Measurements from ENCODE around the gene ID4. TPM values are rescaled to one million over a fixed set of nuclear protein-coding genes. Genes with fewer than 3 reads are reported as not detected.

Gene ID4
- total RNA-seq, 2 donors from 2014 or later, result 63.6 to 69.1 TPM

DNA sequence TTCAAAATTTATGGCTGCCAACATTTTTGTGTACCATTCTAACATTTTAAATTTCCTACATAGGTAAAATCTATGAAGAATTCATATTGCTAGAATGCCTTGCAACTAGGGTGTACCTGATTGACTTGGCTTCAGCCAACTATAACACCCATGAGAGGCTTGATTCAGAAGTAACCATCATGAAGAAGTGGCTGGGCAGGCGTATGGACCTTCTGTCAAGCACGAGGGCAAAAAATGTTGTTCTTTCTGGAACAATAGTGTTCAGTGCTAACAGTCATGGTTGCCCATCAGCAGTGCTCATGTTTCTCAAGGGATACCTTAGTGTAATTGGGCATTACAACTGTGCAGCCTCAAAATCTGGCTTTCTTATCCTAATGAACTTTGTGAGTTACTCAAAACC, 42.9 kb downstream of the ID4 start:
- H3K27ac ChIP-seq, result no peak overlapping the region
- H3K4me1 ChIP-seq (replicated peaks), result no peaks in the 10 kb centered on the region
- intact Hi-C loops (cut with DNase I), result no loop called here
- no peaks in the 10 kb centered on the region for H3K9me3 ChIP-seq
- H3K36me3 ChIP-seq, result no peaks in the 10 kb centered on the region
- 79% methylated on average over 2 of the region's 2 CpGs for WGBS
- DNase-seq (ENCODE audit: low spot score), result no peak
- H3K4me3 ChIP-seq, result no peak overlapping the region
- TF ChIP-seq, protein P1, sequence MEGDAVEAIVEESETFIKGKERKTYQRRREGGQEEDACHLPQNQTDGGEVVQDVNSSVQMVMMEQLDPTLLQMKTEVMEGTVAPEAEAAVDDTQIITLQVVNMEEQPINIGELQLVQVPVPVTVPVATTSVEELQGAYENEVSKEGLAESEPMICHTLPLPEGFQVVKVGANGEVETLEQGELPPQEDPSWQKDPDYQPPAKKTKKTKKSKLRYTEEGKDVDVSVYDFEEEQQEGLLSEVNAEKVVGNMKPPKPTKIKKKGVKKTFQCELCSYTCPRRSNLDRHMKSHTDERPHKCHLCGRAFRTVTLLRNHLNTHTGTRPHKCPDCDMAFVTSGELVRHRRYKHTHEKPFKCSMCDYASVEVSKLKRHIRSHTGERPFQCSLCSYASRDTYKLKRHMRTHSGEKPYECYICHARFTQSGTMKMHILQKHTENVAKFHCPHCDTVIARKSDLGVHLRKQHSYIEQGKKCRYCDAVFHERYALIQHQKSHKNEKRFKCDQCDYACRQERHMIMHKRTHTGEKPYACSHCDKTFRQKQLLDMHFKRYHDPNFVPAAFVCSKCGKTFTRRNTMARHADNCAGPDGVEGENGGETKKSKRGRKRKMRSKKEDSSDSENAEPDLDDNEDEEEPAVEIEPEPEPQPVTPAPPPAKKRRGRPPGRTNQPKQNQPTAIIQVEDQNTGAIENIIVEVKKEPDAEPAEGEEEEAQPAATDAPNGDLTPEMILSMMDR (IDR thresholded peaks at IDR 0.05), result no peak
- TF ChIP-seq POLR2AphosphoS5 (IDR thresholded peaks at IDR 0.05), result no peak
- TF ChIP-seq POLR2A (IDR thresholded peaks at IDR 0.05), result no peak
- no peaks in the 10 kb centered on the region for H3K27me3 ChIP-seq (replicated peaks; ENCODE audit: insufficient read depth)

DNA sequence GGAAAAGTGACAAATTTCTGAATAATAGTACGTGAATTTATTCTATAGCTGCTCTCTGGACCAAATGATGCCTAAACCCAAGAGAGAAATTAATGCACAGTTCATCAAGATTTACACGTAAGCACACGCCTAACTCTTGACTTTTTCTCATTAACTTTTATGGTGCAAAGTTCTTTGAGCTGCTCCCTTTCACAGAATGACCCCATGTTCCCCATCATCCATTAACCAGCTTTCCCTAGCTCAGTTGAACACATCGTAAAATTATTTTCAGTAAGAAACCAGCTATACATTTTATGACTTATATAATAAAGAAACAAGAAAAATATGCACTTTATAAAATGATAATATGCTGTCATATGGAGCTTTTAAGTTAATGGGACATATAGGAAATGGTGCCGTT, 54.3 kb downstream of the ID4 start:
- Histone ChIP-seq H3K4me3 (no peak overlapping the region), H3K9me3 (no peaks in the 10 kb centered on the region), H3K4me1 (replicated peaks) (no peaks in the 10 kb centered on the region), H3K27ac (peak overlapping the region in 1 of 2 donors; percentile 70), H3K27me3 (replicated peaks; ENCODE audit: insufficient read depth) (no peaks in the 10 kb centered on the region), H3K36me3 (no peaks in the 10 kb centered on the region)
- no peak for TF ChIP-seq POLR2AphosphoS5 (IDR thresholded peaks at IDR 0.05)
- TF ChIP-seq, protein P1 (IDR thresholded peaks at IDR 0.05), result no peak
- DNase-seq (ENCODE audit: low spot score), result no peak
- intact Hi-C loops (cut with DNase I), result no loop called here
- 69% methylated on average over 5 of the region's 5 CpGs for WGBS

Measured in prostate gland (tissue), 2 donors.